Measurements from ENCODE around the gene CNNM2.
"Not testable (repeated sequence)": the region's sequence is repeated elsewhere in the genome, so short reads cannot be mapped to it uniquely, and the experiment has no call there.

Gene CNNM2

DNA sequence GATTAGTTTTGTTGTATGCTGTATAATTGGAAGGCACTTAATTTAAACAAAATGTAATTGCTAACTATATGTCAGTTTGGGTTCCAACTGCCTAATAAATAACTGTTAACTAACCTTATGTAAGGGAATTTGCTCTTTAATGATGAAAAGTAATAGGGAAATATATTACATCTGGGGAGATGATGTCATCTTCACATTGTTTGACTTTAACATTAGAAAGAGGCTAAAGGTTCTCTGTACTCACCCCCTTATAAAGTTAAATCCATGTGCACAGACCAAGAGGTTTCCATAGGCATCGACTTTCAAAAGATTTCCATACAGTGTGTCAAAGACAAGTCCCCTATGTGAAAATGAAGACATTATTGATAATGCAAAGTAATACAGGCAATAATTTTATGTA, 187.4 kb downstream of the CNNM2 start:
- no peak for DNase-seq (ENCODE audit: low read depth, low spot score)

DNA sequence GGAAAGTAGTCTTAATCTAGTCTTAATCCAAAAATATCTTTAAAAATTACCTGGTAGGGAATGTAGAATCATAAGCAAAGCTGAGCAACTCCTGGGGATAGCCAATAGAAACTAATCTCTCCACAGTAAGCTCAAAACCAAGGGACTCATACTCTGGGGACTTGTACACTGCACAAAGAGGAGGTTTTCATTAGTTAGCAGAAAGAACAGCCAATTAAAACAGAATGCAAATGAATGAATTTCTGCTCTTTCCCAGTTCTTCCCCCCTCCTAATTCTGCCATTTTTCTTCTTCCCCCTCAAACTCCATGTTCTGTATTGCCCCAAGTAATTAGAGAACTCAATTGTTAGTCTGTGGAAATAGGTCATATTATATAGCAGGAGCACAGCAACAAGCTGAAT, 188.4 kb downstream of the CNNM2 start:
- DNase-seq (ENCODE audit: low read depth, low spot score), result no peak

DNA sequence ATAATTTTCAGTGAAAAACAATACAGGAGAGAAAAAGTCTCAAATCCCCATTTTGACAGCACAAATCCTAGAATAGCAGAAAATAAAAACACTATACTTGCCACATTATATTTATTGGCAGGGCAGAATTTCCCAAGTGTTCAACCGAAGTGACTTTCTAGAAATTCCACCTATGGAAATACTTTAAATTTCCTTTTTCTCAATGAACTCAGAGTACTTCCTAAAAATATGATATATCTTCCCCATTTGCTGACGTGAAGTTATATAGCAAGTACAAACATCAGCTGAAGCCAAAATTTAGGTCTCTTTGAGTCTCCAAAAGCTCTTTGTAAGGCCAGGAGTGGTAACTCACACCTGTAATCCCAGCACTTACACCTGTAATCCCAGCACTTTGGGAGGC, 191.7 kb downstream of the CNNM2 start:
- no peak for DNase-seq (ENCODE audit: low read depth, low spot score)

DNA sequence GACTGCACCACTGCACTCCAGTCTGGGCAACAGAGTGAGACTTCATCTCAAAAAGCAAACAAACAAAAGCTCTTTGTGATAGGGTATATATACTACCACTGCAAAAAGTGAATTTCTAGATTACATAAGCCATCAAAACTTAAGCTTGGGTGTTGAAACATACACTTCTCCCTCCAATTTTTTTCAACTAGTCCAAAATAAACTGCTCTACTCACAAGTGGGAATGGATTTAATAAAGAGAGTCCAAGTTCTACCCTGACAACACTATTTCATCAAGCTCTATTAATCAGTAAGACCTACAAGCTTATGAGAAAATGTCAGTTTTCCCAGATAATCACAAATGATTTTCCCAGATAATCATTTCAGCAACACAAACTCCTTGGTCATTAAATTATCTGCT, 192.3 kb downstream of the CNNM2 start:
- DNase-seq (ENCODE audit: low read depth, low spot score), result no peak

DNA sequence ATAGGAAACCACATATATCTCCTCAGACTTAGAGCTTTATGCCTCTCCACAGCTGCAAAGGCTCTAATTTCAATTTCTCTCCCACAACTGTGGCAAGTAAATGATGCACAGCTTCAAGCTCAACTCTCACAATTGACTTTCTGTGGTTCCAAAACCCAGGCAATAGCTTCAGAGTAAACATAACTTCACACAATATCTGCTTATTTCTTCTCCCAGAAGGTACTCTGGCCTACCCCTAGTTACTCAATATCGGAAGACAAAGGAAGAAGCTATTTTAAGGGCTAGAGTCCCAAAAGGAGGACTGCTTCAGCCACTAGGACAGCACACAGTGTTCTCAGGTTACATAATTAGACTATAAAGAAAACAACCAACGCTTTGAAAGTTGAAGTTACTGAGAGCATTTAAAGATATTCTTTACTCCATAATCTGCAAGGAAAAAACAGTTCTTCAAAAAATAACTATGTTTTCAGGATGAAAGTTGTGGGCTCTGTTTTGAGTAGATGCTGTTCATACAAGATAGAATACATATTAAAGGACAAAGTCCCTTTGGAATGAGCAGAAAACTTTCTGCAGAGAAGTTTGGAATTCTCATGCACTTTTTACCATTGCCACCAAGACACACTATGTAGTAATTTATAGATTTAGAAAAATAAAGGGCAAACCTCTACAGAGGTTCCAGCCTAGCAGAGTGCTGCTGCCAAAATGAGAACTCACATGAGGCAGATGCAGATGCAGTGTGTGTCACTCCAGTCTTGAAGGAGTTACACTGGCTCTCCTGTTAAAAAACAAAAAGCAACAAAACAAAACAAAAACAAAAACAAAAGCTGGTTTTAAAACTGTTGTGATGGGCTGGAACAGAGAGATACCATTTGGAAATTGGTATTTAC, 193.2 kb downstream of the CNNM2 start:
- no peak for DNase-seq (ENCODE audit: low read depth, low spot score)

DNA sequence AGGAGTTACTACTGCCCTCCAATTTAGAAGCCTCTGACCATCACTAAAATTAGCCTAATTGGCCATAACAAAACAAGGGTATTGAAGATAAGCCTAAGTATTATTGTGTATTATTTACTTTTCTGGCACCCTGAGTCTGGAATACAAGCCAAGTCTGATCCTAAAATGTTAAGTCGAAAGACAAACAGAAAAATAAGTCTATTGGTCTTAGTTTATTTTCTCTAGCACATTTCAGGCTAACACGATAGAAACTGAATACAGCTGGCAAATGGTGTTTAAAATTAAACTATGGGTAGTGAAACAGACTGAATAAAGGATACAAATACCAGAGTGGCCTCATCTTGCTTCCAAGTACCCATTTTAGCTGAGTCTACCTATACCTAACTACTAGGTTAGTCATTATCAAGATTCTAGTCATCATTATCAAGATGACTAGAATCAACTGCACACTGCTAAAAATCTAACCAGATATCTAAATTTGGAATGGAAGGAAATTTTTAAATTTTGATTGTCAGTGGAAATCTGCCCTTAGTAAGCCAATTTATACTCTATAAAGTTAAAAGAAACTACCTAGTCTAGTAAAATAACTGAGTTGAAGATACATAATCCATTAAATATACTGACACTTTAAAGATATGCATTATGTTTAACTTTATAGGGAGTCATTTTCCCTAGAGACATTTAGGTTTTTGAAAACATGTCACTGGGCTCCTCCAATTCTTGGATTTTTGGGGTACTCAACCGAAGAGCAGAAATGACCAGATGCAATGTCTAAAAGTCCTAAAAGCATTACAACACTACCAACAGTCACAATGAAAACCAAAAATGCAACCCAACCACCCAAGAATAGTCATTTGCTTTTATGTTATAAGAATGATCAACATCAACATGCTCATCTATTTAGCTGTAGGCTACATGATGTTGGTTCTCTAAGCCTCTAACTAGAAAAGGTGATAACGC, 194.1 kb downstream of the CNNM2 start:
- DNase-seq (ENCODE audit: low read depth, low spot score), result no peak

DNA sequence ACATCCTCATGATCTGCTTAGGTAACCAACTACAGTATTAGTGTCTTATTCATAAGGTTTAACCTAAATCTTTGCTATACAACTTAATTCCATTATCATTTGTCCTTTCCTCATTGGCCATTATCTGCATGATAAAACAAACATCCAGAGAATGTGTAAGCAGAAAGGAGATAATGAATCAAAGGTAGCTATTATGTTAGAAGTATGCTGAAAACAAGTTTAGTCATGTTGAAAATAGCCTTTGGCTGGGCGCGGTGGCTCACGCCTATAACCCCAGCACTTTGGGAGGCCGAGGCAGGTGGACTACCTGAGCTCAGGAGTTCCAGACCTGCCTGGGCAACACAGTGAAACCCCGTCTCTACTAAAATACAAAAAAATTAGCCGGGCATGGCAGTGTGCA, 196.8 kb downstream of the CNNM2 start:
- DNase-seq (ENCODE audit: low read depth, low spot score), result no peak

DNA sequence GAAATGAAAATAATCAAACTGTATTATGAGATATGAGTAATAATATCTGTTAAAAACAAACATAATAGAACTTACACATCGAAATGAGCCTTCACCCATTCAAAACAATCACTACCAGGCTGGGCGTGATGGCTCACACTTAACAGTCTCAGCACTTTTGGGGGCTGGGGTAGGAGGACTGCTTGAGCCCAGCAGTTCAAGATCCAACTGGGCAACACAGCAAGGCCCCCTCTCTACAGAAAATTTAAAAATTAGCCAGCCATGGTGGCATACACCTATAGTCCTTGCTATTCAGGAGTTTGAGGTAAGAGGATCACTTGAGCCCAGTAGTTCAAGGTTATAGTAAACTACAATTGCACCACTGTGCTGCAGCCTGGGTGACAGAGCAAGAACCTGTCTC, 199.2 kb downstream of the CNNM2 start:
- no peak for DNase-seq (ENCODE audit: low read depth, low spot score)

DNA sequence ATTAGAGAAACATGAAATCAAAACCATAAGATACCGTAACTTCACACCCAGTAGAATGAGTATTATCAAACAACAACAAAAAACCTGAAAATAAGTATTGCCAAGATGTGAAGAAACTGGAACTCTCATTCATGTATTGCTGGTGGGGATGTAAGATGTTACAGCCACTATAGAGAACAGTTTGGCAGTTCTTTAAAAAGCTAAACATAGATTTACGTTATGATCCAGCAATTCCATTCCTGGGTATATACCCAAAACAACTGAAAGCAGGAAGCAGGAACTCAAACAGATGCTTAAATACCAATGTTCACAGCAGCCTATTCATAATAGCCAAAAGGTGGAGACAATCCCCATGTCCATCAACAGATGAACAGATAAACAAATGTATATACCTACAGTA, 202.5 kb downstream of the CNNM2 start:
- no peak for DNase-seq (ENCODE audit: low read depth, low spot score)

DNA sequence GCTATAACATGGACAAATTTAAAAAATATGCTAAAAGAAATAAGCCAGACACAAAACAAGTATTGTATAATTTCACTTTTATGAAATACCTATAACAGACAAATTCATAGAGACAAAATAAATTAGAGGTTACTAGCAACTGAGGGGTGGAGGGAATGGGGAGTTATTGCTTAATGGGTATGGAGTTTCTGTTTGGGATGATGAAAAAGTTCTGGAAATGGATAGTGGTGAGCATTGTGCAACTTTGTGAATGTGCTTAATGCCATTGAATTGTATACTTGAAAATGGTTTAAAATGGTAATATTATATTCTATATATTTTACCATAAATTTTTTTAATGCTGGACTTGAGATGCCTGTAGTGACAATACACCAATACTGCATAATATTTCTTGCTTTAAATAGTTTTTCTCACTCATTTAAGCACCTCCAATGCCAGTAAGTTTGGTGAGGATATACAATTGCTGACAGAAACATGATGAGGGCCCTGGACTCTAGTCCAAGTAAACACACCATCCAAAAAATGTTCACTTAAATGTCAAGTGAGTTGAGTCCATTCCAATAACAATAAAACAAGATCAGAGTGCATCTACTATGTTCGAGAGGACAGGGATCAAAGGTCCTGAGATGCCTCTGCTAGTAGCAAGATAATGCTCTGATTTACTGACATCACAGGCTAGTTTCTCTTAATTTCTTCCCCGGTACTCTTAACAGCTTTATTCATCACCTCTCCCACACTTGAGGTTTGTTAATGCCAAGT, 203.1 kb downstream of the CNNM2 start:
- DNase-seq (ENCODE audit: low read depth, low spot score), result no peak

DNA sequence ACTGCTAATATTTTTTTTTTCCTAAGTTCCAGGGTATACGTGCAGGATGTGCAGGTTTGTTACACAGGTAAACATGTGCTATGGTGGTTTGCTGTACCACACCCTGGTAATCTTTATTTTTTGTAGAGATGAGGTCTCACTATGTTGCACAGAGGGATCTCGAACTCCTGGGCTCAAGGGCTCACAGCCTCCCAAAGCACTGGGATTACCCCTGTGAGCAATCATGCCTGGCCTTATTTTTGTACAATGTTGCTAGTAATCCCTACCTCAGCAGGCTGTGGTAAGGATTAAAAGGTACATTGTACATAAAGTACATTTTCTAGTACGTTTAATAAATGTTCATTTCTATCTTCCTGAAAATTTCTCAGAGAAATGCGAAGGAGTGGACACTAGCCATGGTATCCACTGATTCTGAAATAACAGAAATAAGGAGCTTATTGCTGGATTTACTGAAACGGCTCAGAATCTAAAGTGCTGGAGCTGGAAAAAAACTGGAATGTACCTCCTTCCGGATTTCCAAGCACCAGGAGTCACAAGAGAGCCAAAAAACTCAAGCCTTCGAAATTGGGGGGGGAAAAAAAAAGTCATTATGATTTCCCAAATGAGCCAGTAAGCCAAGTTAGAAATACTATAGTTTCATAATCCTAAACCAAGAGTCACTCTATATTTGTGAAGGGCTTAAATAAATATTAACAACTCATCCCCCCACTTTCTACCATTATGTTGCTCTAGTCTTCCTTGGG, 205.4 kb downstream of the CNNM2 start:
- no peak for DNase-seq (ENCODE audit: low read depth, low spot score)

DNA sequence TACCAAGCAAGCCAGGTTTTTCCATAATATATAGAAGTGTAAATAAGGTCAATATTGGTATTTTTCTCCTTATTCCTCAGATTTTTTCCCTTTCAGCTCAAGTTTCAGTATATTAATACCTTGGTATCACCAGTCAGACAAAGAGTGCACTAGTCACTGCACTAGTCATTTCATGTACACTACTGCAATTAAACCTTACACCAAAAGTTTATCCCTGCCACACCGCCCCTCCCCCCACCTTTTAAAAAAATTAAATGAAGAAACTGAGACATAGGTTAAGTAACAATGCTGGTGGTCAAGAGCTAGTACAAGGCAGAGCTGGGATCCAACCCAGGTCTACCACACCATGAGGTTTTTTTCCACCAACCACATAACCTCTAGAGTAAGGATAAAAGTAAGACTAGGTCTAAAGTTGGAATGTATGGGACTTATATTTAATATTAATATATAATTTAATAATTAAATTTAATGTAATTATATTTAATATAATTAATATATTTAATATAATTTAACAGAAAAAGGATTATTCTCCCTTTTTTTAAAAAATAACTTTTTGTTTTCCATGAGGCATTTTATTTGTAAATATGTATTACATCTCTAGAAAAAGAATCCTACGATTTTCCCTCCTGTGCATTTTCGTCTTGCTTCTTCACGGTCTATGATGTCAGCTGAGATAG, 206.5 kb downstream of the CNNM2 start:
- no peak for DNase-seq (ENCODE audit: low read depth, low spot score)

DNA sequence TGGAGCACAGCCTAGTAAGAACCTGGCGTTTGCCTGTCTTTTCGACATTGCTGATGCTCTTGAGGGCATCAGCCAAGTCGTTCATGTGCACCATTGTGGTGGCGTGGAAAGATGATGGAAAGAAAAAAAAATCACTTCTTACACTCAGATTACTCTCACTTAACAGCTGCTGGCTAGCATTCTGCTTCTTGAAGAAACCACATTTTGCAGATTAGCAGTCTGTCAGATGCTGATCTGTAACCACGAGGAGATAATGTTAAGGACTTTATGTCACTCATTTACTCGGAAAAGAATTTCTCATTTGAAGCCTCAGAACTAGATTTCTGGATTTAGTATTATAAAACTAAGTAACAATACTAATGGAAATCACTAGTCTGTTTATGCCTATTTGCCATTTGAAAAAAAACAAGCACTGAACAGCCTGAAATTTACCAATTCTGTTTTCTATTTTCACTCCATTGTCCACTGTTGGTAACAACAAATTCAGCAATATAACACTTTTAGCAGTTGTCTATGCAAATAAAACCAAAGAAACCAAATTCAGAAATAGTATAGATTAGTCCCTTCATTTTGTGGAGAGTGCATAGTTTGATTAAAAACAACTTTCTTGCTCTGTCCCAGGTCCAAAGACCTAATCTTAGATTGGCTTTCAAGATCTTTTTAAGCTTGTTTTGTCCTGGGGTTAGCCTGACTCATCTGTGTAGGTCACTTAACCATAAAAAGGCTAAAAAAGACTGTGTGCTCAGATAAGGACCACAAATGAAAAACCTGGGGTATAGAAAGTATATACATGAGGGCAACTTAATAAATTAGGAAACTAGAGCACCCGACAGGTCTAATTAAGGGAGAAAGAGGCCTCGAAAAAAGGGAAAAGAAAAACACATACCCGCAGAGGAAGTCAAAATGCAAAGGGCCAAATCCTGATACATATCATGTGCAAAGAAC, 207.5 kb downstream of the CNNM2 start:
- no peak for DNase-seq (ENCODE audit: low read depth, low spot score)

DNA sequence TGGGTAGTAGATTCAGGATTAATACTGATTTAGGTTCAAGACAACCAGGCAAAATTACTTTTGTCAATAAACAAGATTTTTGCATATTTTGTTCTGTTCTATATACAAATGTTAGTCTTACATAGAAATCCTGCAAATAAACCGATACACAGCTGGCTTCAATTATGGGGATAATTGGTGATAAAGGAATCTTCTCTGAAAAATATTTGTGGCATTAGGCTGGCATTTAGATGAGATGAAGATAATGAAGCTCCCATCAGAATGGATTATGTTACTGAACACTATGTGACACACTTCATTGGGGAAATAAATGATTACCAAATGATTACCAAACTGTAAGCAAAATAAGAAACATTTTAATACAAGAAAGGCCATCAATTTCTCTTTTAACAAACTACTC, 209.1 kb downstream of the CNNM2 start:
- no peak for DNase-seq (ENCODE audit: low read depth, low spot score)

DNA sequence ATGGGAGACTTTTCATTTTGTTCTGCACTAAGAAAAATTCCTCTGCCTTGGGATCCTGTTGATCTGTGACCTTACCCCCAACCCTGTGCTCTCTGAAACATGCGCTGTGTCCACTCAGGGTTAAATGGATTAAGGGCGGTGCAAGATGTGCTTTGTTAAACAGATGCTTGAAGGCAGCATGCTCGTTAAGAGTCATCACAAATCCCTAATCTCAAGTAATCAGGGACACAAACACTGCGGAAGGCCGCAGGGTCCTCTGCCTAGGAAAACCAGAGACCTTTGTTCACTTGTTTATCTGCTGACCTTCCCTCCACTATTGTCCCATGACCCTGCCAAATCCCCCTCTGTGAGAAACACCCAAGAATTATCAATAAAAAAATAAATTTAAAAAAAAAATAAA, 212.1 kb downstream of the CNNM2 start:
- DNase-seq (ENCODE audit: low read depth, low spot score), result not testable (repeated sequence)

DNA sequence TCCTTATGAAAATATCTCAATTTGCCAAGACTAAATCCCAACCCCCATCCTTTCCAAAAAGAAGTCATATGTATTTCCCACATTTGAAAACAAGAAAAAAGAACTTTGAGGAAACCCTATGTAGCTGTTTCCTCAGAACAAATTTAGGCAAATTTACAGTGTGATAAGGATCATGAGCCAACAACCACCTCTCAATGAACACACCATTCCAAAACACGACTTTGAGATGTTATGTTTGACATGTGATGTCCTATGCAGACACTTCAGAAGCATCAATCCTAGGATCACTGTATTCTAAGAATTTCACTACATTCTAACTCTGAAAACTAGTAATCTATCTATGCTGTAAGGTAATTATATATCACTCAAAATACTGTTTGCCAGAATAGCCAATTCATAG, 212.8 kb downstream of the CNNM2 start:
- DNase-seq (ENCODE audit: low read depth, low spot score), result no peak

DNA sequence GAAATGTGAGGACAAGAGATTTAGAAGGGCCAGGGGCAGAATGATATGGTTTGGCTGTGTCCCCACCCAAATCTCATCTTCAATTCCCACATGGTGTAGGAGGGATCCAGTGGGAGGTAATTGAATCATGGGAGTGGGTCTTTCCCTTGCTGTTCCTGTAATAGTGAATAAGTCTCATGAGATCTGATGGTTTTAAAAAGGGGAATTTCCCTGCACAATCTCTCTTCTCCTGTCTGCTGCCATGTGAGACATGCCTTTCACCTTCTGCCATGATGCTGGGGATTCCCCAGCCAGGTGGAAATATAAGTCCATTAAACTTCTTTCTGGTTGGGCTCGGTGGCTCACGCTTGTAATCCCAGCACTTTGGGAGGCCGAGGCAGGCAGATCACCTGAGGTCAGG, 217.1 kb downstream of the CNNM2 start:
- DNase-seq (ENCODE audit: low read depth, low spot score), result not testable (repeated sequence)

DNA sequence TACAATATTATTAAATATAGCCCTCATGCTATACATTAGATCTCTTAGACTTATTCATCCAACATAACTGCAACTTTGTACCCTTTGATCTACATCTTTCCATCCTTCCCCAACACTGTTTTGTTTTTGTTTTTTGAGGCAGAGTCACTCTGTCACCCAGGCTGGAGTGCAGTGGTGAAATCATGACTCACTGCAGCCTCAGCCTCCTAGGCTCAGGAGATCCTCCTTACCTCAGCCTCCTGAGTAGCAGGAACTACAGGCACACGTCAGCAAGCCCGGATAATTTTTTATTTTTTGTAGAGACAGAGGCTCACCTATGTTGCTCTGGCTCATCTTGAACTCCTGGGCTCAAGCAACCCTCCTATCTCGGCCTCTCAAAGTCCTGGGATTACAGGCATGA, 221.7 kb downstream of the CNNM2 start:
- DNase-seq (ENCODE audit: low read depth, low spot score), result no peak

All from activated CD4-positive, CD25-positive, alpha-beta regulatory T cell treated with anti-CD3 and anti-CD28 coated beads, Interleukin-2, amount 50 U/mL, for 16 hours (primary cell).